ENCODE measurements around the gene PAPPA.

The PAPPA gene

DNA sequence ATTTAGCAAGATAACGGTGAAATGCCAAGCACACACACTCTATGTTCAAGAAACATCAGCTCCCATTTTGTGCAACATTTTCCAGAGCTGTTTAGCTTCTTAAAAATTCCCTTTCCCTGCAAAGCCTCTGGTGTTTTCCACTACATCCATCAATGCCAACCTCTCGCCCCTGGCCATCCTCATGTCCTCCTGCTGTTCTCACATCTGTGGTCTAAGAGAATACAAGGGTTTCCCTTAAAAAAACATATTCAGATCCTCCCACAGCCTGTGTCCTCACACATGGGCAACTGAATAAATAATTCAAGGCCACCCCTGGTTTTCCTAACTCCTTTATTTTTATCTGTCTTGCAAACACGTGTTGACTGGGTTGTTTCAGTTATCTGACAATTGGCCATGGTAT is 70.3 kb downstream of the PAPPA start:
- Histone ChIP-seq H3K27ac (no peak overlapping the region), H3K36me3 (no peaks in the 10 kb centered on the region)

GRCh38 chr9:116230051-116230632 is 76.6 kb downstream of the PAPPA start:
- Histone ChIP-seq H3K36me3 (no peaks in the 10 kb centered on the region), H3K4me3 (ENCODE audit: low read depth in 1 of 2, low read length in 1 of 2) (no peak overlapping the region), H3K4me1 (ENCODE audit: control insufficient read depth in 1 of 2, insufficient read depth in 1 of 2, low read depth in 1 of 2, low read length in 1 of 2) (no peaks in the 10 kb centered on the region), H3K27ac (no peak overlapping the region), H3K27me3 (no peaks in the 10 kb centered on the region), H3K9me3 (no peaks in the 10 kb centered on the region)
- TF ChIP-seq CTCF (IDR thresholded peaks at IDR 0.05): no peak

More for the DNA sequence above, 70.3 kb downstream of the PAPPA start:
- no peaks in the 10 kb centered on the region for H3K27me3 ChIP-seq
- TF ChIP-seq CTCF (IDR thresholded peaks at IDR 0.05): no peak
- H3K4me3 ChIP-seq (ENCODE audit: low read depth in 1 of 2, low read length in 1 of 2): no peak overlapping the region
- H3K9me3 ChIP-seq: no peaks in the 10 kb centered on the region
- H3K4me1 ChIP-seq (ENCODE audit: control insufficient read depth in 1 of 2, insufficient read depth in 1 of 2, low read depth in 1 of 2, low read length in 1 of 2): no peaks in the 10 kb centered on the region

- TF ChIP-seq CTCF (IDR thresholded peaks at IDR 0.05): no peak
- Histone ChIP-seq H3K27ac (no peak overlapping the region), H3K9me3 (no peaks in the 10 kb centered on the region), H3K4me1 (ENCODE audit: control insufficient read depth in 1 of 2, insufficient read depth in 1 of 2, low read depth in 1 of 2, low read length in 1 of 2) (no peaks in the 10 kb centered on the region), H3K4me3 (ENCODE audit: low read depth in 1 of 2, low read length in 1 of 2) (no peak overlapping the region), H3K27me3 (no peaks in the 10 kb centered on the region), H3K36me3 (no peaks in the 10 kb centered on the region)
Measured at GRCh38 chr9:116232424-116233159, 79.0 kb downstream of the PAPPA start.

- no peaks in the 10 kb centered on the region for H3K27me3 ChIP-seq
- no peak for TF ChIP-seq CTCF (IDR thresholded peaks at IDR 0.05)
- no peaks in the 10 kb centered on the region for H3K4me1 ChIP-seq (ENCODE audit: control insufficient read depth in 1 of 2, insufficient read depth in 1 of 2, low read depth in 1 of 2, low read length in 1 of 2)
- no peaks in the 10 kb centered on the region for H3K36me3 ChIP-seq
- no peaks in the 10 kb centered on the region for H3K9me3 ChIP-seq
- no peak overlapping the region for H3K4me3 ChIP-seq (ENCODE audit: low read depth in 1 of 2, low read length in 1 of 2)
- no peak overlapping the region for H3K27ac ChIP-seq
Measured at GRCh38 chr9:116233160-116233530, 79.6 kb downstream of the PAPPA start.

DNA sequence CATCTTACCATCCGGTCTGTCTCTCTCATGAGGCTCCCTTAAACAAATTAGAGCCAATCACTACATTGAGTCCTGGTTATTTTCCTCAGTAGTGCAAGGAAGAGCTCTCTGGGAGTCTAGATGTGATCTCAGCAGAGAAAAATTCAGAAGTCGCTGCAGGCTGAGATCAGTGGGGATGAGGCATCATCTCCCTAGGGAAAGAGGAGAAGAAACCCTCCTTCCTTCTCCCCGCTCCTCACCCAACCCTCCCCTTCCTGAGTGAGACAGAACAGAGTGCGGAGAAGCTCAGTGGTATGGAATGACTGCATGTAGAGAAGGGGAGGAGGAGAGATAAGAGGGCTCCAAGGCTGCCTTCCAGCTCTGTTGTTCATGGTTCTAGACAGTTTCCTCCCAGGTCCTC is 80.5 kb downstream of the PAPPA start:
- no peaks in the 10 kb centered on the region for H3K4me1 ChIP-seq (ENCODE audit: control insufficient read depth in 1 of 2, insufficient read depth in 1 of 2, low read depth in 1 of 2, low read length in 1 of 2)
- H3K36me3 ChIP-seq: no peaks in the 10 kb centered on the region
- no peak overlapping the region for H3K4me3 ChIP-seq (ENCODE audit: low read depth in 1 of 2, low read length in 1 of 2)
- no peaks in the 10 kb centered on the region for H3K27me3 ChIP-seq
- no peaks in the 10 kb centered on the region for H3K9me3 ChIP-seq
- no peak for TF ChIP-seq CTCF (IDR thresholded peaks at IDR 0.05)
- no peak overlapping the region for H3K27ac ChIP-seq

Data from neutrophil (primary cell).